Vagina (tissue), 2 donors: ENCODE measurements around the gene KCNJ1. TPM values are rescaled to one million over a fixed set of nuclear protein-coding genes. Genes with fewer than 3 reads are reported as not detected.
A peak's percentile ranks its signal among the peaks of the same experiment; 100 is the strongest.

Experiments used
- DNase-seq, 2 donors: peaks; one replicate each; pipeline ENCODE4 v3.0.0-alpha.2; 2017; ENCODE audit errors: extremely low spot score in 2 of 2
- H3K27ac ChIP-seq: fragments of 200-600 bp; sonication (generic); one replicate; pipeline ENCODE4 v1.5.1; 2019
- H3K27me3 ChIP-seq: fragments of 200-600 bp; sonication (generic); one replicate; pipeline ENCODE4 v1.5.1; 2019
- H3K36me3 ChIP-seq, 2 donors: fragments of 200-600 bp; sonication (generic); one replicate each; pipeline ENCODE4 v1.5.1; 2017 to 2019
- H3K4me1 ChIP-seq: fragments of 200-600 bp; sonication (generic); one replicate; pipeline ENCODE4 v1.5.1; 2019
- H3K4me3 ChIP-seq, 2 donors: fragments of 200-600 bp; sonication (generic); 1 replicate in 1 of 2; 2 replicates in 1 of 2; pipeline ENCODE4 v1.5.1; 2016 to 2019
- H3K9me3 ChIP-seq: fragments of 200-600 bp; sonication (generic); one replicate; pipeline ENCODE4 v1.5.1; 2019
- CTCF ChIP-seq, 3 experiments: fragments of 450-650 bp in 2 of 3; fragments of 200-600 bp in 1 of 3; sonication (generic) in 1 of 3; IDR thresholded peaks; one replicate each; pipeline ENCODE4 v1.5.1; 2017 to 2019; ENCODE audit warnings: antibody characterized with exemption in 3 of 3, mild to moderate bottlenecking in 2 of 3, moderate library complexity in 2 of 3
- POLR2A ChIP-seq, 2 donors: fragments of 450-650 bp; IDR thresholded peaks; one replicate each; pipeline ENCODE4 v1.6.1; 2017; ENCODE audit warnings: antibody characterized with exemption in 2 of 2, mild to moderate bottlenecking in 2 of 2, moderate library complexity in 2 of 2
- POLR2AphosphoS5 ChIP-seq, 2 donors: sonication (generic); formaldehyde crosslinking; IDR thresholded peaks; one replicate each; pipeline ENCODE4 v1.9.0; 2017; ENCODE audit warnings: antibody characterized with exemption in 2 of 2, mild to moderate bottlenecking in 2 of 2, low read depth in 1 of 2; ENCODE audit not compliant: insufficient read depth in 1 of 2
- intact Hi-C: fragments of 100-400 bp; cut with DNase I; formaldehyde crosslinking; loops from one replicate; pipeline ENCODE4 v1.15.1; 2023
- total RNA-seq: library from RNA; depleted of rRNA; stranded (reverse); fragments of >200 nt; gene quantifications from one replicate; pipeline ENCODE4 v1.2.3, GENCODE V29; 2016

The KCNJ1 gene
- total RNA-seq, 1 donor from 2014 or later, result 1.5 TPM

GRCh38 chr11:128908391-128909246, 41.5 kb upstream of the KCNJ1 start:
- intact Hi-C loops, result no loop called here
- no peaks in the 10 kb centered on the region for H3K9me3 ChIP-seq
- TF ChIP-seq CTCF (IDR thresholded peaks at IDR 0.05), result no peak
- TF ChIP-seq POLR2AphosphoS5 (IDR thresholded peaks at IDR 0.05; ENCODE audit: insufficient read depth in 1 of 2, low read depth in 1 of 2), result peak; percentile 7 to 28
- TF ChIP-seq POLR2A (IDR thresholded peaks at IDR 0.05), result no peak
- no peak overlapping the region for H3K4me3 ChIP-seq
- H3K27ac ChIP-seq, result no peak overlapping the region
- H3K36me3 ChIP-seq, result no peaks in the 10 kb centered on the region
- peaks cover 46% of the 10 kb centered on the region for H3K4me1 ChIP-seq
- H3K27me3 ChIP-seq, result no peaks in the 10 kb centered on the region
- no peak for DNase-seq

GRCh38 chr11:128907585-128907984, 40.5 kb upstream of the KCNJ1 start:
- no peaks in the 10 kb centered on the region for H3K36me3 ChIP-seq
- TF ChIP-seq CTCF (IDR thresholded peaks at IDR 0.05) (no peak), POLR2AphosphoS5 (IDR thresholded peaks at IDR 0.05; ENCODE audit: insufficient read depth in 1 of 2, low read depth in 1 of 2) (no peak), POLR2A (IDR thresholded peaks at IDR 0.05) (no peak)
- H3K4me1 ChIP-seq, result peaks cover 46% of the 10 kb centered on the region
- H3K27ac ChIP-seq, result no peak overlapping the region
- intact Hi-C loops, result no loop called here
- no peak overlapping the region for H3K4me3 ChIP-seq
- no peaks in the 10 kb centered on the region for H3K9me3 ChIP-seq
- H3K27me3 ChIP-seq, result no peaks in the 10 kb centered on the region
- DNase-seq, result no peak

- peaks cover 46% of the 10 kb centered on the region for H3K4me1 ChIP-seq
- H3K27ac ChIP-seq, result peak overlapping the region; percentile 54
- H3K36me3 ChIP-seq, result no peaks in the 10 kb centered on the region
- TF ChIP-seq POLR2AphosphoS5 (IDR thresholded peaks at IDR 0.05; ENCODE audit: insufficient read depth in 1 of 2, low read depth in 1 of 2) (no peak), POLR2A (IDR thresholded peaks at IDR 0.05) (no peak), CTCF (IDR thresholded peaks at IDR 0.05) (no peak)
- intact Hi-C loops, result no loop called here
- H3K27me3 ChIP-seq, result no peaks in the 10 kb centered on the region
- no peak for DNase-seq
- peak overlapping the region; percentile 57 to 64 for H3K4me3 ChIP-seq
- no peaks in the 10 kb centered on the region for H3K9me3 ChIP-seq
Measured at GRCh38 chr11:128906185-128907050, 39.3 kb upstream of the KCNJ1 start.

GRCh38 chr11:128905345-128906184, 38.5 kb upstream of the KCNJ1 start:
- H3K4me1 ChIP-seq, result peaks cover 46% of the 10 kb centered on the region
- H3K27me3 ChIP-seq, result no peaks in the 10 kb centered on the region
- peak overlapping the region; percentile 57 to 64 for H3K4me3 ChIP-seq
- intact Hi-C loops, result no loop called here
- H3K9me3 ChIP-seq, result no peaks in the 10 kb centered on the region
- DNase-seq, result no peak
- no peaks in the 10 kb centered on the region for H3K36me3 ChIP-seq
- no peak for TF ChIP-seq POLR2A (IDR thresholded peaks at IDR 0.05)
- TF ChIP-seq CTCF (IDR thresholded peaks at IDR 0.05), result no peak
- no peak for TF ChIP-seq POLR2AphosphoS5 (IDR thresholded peaks at IDR 0.05; ENCODE audit: insufficient read depth in 1 of 2, low read depth in 1 of 2)
- peak overlapping the region; percentile 54 for H3K27ac ChIP-seq
